ACC112 (cell line): Measurements from ENCODE around the gene SRPK2.

Experiments
- H2AFZ ChIP-seq: fragments of 200-600 bp; sonication (generic); one replicate; pipeline ENCODE4 v1.6.0; 2017; ENCODE audit warnings: antibody characterized with exemption, low read length; ENCODE audit not compliant: unreplicated experiment
- H3K27ac ChIP-seq: fragments of 200-600 bp; sonication (generic); 2 replicates; pipeline ENCODE4 v1.5.1; 2014; ENCODE audit warnings: low read depth, mild to moderate bottlenecking, antibody characterized with exemption, low read length, moderate library complexity
- H3K27me3 ChIP-seq: fragments of 200-600 bp; sonication (generic); 2 replicates; pipeline ENCODE4 v1.6.1; 2014; ENCODE audit warnings: mild to moderate bottlenecking, antibody characterized with exemption, low read length, moderate library complexity, mixed read lengths; ENCODE audit not compliant: insufficient read depth
- H3K36me3 ChIP-seq: fragments of 200-600 bp; sonication (generic); 2 replicates; pipeline ENCODE4 v1.6.1; 2016; ENCODE audit warnings: mild to moderate bottlenecking, antibody characterized with exemption, low read length, moderate library complexity, mixed read lengths; ENCODE audit not compliant: insufficient read depth
- H3K4me1 ChIP-seq: fragments of 200-600 bp; sonication (generic); one replicate; pipeline ENCODE4 v1.6.1; 2016; ENCODE audit warnings: low read length, mixed read lengths; ENCODE audit not compliant: insufficient read depth, unreplicated experiment, control insufficient read depth
- H3K4me3 ChIP-seq: fragments of 200-600 bp; sonication (generic); 2 replicates; pipeline ENCODE4 v1.5.1; 2014; ENCODE audit warnings: mild to moderate bottlenecking, low read depth, low read length
- H3K79me2 ChIP-seq: fragments of 200-600 bp; sonication (generic); one replicate; pipeline ENCODE4 v1.6.0; 2016; ENCODE audit warnings: low read length; ENCODE audit not compliant: control insufficient read depth, unreplicated experiment, insufficient read depth

Gene SRPK2

DNA sequence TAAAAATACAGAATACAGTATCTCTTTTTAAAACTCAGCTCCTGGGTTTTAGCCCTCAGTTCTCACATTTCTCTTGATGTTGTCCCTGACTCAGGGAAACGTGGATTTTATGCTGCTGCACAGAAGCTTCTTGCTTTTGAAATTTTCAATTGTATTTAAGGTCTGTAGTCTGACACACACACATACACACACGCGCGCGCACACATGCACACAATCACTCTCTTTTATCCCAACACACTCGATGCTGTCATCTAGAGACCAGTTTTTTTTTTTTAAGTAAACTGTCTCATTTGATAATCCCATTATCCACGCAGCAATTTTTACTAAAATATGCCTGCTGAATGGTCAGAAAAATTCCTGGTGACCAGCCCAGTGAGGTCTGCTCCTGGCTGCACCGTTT is 266.1 kb downstream of the SRPK2 start:
- Histone ChIP-seq H3K79me2 (no peaks in the 10 kb centered on the region), H3K36me3 (peaks cover 3% of the 10 kb centered on the region; the same call in 1 of the 2 replicates), H3K27me3 (no peaks in the 10 kb centered on the region), H3K4me1 (no peaks in the 10 kb centered on the region), H3K4me3 (no peak overlapping the region), H3K27ac (no peak overlapping the region), H2AFZ (no peak overlapping the region)

DNA sequence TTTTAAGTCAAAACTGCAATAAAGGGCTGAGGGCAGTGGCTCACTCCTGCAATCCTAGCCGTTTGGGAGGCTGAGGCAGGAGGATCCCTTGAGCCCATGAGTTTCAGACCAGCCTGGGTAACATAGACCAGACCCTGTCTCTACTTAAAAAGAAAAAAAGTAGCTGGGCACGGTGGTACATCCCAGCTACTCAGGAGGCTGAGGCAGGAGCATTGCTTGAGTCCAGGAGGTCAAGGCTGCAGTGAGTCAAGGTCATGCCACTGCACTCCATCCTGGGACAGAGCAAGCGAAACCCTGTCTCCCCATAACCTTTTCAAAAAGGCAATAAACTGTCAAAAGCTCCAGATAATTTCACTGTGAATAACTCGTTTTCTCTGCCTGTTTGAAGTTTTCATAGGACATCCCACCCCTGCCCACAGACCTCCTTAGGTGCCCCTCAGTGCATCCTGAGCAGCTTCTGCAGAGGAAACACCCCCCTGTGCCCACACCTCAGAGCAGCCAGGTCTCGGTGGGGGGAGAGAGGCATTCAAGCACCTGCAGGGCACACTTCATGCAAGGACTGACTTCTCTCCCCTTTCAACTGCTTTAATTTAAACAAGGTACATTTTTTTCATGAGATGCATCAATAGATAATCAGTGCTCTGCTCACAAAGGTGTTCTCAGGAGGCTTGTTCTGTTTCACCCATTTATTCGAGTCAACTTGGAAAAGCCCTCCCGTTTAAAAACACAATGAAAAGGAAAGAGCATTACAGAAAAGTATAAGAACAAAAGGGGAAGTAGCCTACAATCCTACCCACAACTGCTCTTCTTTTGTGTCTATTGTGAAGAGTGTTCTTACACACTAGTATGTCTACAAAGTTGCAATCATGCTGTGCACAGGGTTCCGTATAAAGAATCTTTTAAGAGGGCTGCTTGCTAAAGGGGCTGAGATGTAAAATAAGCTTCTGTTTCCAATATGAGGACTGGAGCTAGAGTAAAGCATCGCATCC is 269.8 kb downstream of the SRPK2 start:
- Histone ChIP-seq H3K4me1 (no peaks in the 10 kb centered on the region), H3K79me2 (no peaks in the 10 kb centered on the region), H2AFZ (no peak overlapping the region), H3K36me3 (peaks cover 3% of the 10 kb centered on the region; the same call in 1 of the 2 replicates), H3K27ac (no peak overlapping the region), H3K27me3 (no peaks in the 10 kb centered on the region), H3K4me3 (no peak overlapping the region)

DNA sequence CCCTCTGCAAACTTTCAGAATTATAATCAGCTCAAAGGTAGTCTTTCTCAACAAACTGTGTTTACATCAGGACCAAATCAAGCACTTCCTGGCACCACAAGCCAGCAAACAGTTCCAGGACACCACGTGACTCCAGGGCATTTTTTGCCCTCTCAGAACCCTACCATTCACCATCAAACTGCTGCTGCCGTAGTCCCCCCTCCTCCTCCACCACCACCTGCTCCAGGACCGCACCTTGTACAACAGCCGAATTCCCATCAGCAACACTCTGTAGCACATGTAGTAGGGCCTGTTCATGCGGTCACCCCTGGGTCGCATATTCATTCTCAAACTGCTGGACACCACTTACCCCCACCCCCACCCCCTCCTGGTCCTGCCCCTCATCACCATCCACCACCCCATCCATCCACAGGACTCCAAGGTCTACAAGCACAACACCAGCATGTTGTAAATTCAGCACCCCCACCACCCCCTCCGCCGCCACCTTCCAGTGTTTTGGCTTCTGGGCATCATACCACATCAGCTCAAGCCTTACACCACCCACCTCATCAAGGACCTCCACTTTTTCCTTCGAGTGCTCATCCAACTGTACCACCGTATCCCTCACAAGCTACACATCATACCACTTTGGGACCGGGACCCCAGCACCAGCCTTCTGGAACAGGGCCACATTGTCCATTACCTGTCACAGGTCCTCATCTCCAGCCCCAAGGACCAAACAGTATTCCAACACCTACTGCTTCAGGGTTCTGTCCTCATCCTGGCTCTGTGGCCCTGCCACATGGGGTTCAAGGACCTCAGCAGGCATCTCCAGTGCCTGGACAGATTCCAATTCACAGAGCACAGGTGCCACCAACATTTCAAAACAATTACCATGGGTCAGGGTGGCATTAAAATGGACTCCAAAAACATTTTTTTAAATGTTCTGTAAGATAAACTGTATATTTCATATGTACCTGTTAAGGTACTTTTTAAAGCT is 276.0 kb downstream of the SRPK2 start:
- Histone ChIP-seq H3K79me2 (peaks cover 7% of the 10 kb centered on the region), H2AFZ (no peak overlapping the region), H3K4me3 (no peak overlapping the region), H3K27me3 (no peaks in the 10 kb centered on the region), H3K4me1 (no peaks in the 10 kb centered on the region), H3K36me3 (peaks cover 53% of the 10 kb centered on the region), H3K27ac (no peak overlapping the region)

DNA sequence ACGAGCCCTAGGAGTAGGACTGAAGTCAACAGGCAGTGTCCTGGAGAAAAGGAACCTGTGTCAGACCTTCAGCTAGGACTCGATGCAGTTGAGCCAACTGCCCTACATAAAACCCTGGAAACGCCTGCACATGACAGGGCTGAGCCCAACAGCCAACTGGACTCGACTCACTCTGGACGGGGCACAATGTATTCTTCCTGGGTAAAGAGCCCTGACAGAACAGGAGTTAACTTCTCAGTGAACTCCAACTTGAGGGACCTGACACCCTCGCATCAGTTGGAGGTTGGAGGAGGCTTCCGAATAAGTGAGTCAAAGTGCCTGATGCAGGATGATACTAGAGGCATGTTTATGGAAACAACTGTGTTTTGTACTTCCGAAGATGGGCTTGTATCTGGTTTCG is 281.3 kb downstream of the SRPK2 start:
- Histone ChIP-seq H3K36me3 (peaks cover 64% of the 10 kb centered on the region), H3K4me3 (no peak overlapping the region), H3K4me1 (no peaks in the 10 kb centered on the region), H3K27me3 (no peaks in the 10 kb centered on the region), H3K27ac (no peak overlapping the region), H2AFZ (no peak overlapping the region), H3K79me2 (peaks cover 14% of the 10 kb centered on the region)

DNA sequence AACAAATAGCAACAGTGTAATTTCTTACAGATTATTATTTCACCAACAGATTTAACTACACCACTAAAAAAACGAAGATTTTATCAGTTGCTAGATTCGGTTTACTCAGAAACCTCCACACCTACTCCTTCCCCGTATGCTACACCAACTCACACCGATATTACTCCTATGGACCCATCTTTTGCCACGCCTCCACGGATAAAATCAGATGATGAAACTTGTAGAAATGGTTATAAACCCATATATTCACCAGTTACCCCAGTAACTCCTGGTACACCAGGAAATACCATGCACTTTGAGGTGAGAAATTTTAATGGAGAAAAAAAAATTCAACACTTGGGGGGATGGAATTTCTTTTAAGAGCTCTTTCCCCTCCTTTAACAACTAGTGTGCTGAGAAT is 282.2 kb downstream of the SRPK2 start:
- H3K4me1 ChIP-seq = peaks cover 2% of the 10 kb centered on the region
- no peaks in the 10 kb centered on the region for H3K27me3 ChIP-seq
- peaks cover 14% of the 10 kb centered on the region for H3K79me2 ChIP-seq
- H3K36me3 ChIP-seq = peaks cover 54% of the 10 kb centered on the region
- no peak overlapping the region for H3K4me3 ChIP-seq
- H2AFZ ChIP-seq = no peak overlapping the region
- H3K27ac ChIP-seq = no peak overlapping the region

DNA sequence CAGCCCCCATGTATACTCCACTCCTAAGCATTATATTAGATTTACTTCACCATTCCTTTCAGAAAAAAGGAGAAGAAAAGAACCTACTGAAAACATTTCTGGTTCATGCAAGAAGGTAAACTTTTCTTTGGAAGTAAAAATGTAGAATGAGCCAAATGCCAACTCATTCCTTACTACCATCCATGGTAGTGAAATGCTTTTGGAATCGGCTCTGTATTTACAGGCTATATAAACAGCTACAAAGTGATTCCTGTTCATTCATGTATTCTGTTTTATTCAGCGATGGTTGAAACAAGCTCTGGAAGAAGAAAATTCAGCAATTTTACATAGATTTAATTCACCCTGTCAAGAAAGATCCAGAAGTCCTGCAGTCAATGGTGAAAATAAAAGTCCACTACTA is 283.1 kb downstream of the SRPK2 start:
- Histone ChIP-seq H3K27ac (peak overlapping the region; percentile 16), H3K27me3 (no peaks in the 10 kb centered on the region), H3K36me3 (peaks cover 54% of the 10 kb centered on the region)

DNA sequence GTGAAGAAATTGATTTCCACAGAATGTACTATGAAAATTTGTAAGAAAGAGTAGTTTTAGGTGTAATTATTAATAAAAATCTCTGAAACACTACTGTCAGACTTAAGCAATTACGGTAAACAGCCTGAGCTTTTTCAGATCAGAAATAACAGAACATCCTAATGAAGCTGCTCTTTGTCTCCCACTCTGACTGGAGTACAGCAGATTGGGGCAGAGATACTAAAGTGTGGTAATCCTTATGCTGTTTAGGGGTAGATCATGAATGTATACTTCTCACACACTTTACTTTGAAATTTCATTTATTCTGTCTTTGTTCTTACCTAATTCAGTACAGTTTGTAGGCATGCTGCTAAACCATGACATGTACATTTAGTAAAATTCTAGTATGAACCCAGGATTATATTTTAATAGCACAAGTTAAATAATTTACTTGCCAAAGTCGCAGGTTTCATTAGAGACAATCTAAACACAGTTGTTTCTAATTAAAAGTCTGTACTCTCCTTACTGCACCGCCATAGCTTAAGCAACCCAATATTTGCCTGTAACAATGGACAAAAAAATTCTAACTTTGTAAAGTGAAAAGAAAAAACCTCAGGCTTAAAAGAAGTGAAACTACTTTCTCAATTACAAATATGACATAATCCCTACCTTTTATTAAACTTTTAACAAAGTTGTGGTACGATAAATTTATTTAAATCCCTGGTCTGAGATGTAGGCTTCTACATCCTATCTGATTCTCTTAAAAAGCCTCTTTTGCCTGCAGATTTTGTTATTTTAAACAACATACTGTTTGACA is 286.0 kb downstream of the SRPK2 start:
- no peak overlapping the region for H2AFZ ChIP-seq
- peaks cover 19% of the 10 kb centered on the region for H3K79me2 ChIP-seq
- H3K4me1 ChIP-seq = peaks cover 39% of the 10 kb centered on the region
- H3K4me3 ChIP-seq = no peak overlapping the region
- H3K27me3 ChIP-seq = no peaks in the 10 kb centered on the region
- peaks cover 40% of the 10 kb centered on the region for H3K36me3 ChIP-seq
- H3K27ac ChIP-seq = 0 out of 2 replicates have a peak overlapping the region, but pooled peaks have one; percentile 1

More for the DNA sequence above, 283.1 kb downstream of the SRPK2 start:
- peaks cover 18% of the 10 kb centered on the region for H3K79me2 ChIP-seq
- H2AFZ ChIP-seq = no peak overlapping the region
- H3K4me1 ChIP-seq = peaks cover 11% of the 10 kb centered on the region
- no peak overlapping the region for H3K4me3 ChIP-seq

DNA sequence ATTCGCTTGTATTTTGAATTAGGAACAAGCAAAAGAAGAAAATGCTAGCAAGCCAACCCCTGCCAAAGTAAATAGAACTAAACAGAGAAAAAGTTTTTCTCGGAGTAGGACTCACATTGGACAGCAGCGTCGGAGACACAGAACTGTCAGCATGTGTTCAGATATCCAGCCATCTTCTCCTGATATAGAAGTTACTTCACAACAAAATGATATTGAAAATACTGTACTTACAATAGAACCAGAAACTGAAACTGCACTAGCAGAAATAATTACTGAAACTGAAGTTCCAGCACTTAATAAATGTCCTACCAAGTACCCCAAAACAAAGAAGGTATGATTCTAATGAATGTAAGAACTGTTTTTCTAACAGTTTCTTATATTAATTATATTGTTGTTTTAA is 286.9 kb downstream of the SRPK2 start:
- peaks cover 14% of the 10 kb centered on the region for H3K79me2 ChIP-seq
- H3K4me3 ChIP-seq = no peak overlapping the region
- H3K27me3 ChIP-seq = no peaks in the 10 kb centered on the region
- no peak overlapping the region for H2AFZ ChIP-seq
- peaks cover 48% of the 10 kb centered on the region for H3K4me1 ChIP-seq
- H3K36me3 ChIP-seq = peaks cover 36% of the 10 kb centered on the region
- H3K27ac ChIP-seq = no peak overlapping the region

DNA sequence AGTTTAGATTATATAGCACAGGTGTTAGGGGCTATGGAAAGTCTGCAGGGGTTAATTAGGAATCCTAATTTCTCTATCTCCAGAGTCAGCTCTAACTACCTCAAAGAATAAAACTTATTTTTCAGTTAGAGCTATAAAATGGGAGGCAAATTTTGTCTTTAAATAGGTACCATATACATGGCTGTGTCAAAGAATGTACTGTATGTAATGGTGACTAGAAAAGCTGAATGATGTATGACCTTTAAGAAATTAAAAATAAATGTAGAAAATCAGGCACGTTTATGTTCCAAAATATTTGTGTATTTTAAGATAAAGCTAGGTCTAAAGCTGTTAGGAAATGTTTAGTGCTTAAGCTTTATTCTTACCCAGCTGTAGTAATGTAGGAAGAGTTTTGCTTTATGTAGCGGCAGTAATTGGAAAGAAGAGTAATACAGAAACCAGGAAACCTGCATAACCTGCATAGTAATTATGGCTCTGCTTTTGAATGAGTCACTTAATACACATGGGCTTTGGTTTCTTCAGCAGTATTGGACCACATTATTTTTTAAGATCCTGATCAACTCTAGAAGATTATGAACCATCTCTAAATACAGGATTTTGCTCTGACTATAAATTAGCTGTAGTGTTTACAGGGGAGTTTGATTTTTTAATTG is 289.7 kb downstream of the SRPK2 start:
- no peaks in the 10 kb centered on the region for H3K27me3 ChIP-seq
- H2AFZ ChIP-seq = no peak overlapping the region
- H3K27ac ChIP-seq = peak overlapping the region; percentile 89
- H3K79me2 ChIP-seq = peaks cover 20% of the 10 kb centered on the region
- H3K4me1 ChIP-seq = peaks cover 55% of the 10 kb centered on the region
- H3K36me3 ChIP-seq = peaks cover 39% of the 10 kb centered on the region
- no peak overlapping the region for H3K4me3 ChIP-seq
